Femur (tissue), 1 donor: ENCODE data around the gene ANKS3.

Experiments used
- DNase-seq: peaks from one replicate; pipeline ENCODE4 v3.0.0-alpha.2; 2017

ANKS3 gene

GRCh38 chr16:4683255-4684057 is 50.6 kb downstream of the ANKS3 start:
- no peak for DNase-seq

- DNase-seq: peak; percentile 49
Measured at GRCh38 chr16:4682616-4683254, 51.3 kb downstream of the ANKS3 start.

GRCh38 chr16:4682084-4682591 is 51.9 kb downstream of the ANKS3 start:
- DNase-seq: peak; percentile 18

GRCh38 chr16:4681471-4682083 is 52.5 kb downstream of the ANKS3 start:
- DNase-seq: no peak

- peak; percentile 35 for DNase-seq
Measured at GRCh38 chr16:4680673-4681470, 53.2 kb downstream of the ANKS3 start.

GRCh38 chr16:4679850-4680636 is 54.0 kb downstream of the ANKS3 start:
- peak; percentile 81 for DNase-seq

- no peak for DNase-seq
Measured at GRCh38 chr16:4679156-4679849, 54.8 kb downstream of the ANKS3 start.

- no peak for DNase-seq
Measured at GRCh38 chr16:4678596-4678995, 55.5 kb downstream of the ANKS3 start.

- DNase-seq: no peak
Measured at GRCh38 chr16:4677994-4678393, 56.1 kb downstream of the ANKS3 start.

GRCh38 chr16:4677390-4677789 is 56.7 kb downstream of the ANKS3 start:
- DNase-seq: no peak

GRCh38 chr16:4676831-4677230 is 57.2 kb downstream of the ANKS3 start:
- DNase-seq: no peak

- DNase-seq: no peak
Measured at GRCh38 chr16:4675864-4676786, 57.9 kb downstream of the ANKS3 start.

- no peak for DNase-seq
Measured at GRCh38 chr16:4674926-4675530, 59.0 kb downstream of the ANKS3 start.

GRCh38 chr16:4673387-4674046 is 60.6 kb downstream of the ANKS3 start:
- DNase-seq: no peak

- DNase-seq: no peak
Measured at GRCh38 chr16:4668313-4668960, 65.6 kb downstream of the ANKS3 start.

GRCh38 chr16:4667203-4667963 is 66.7 kb downstream of the ANKS3 start:
- no peak for DNase-seq

- DNase-seq: no peak
Measured at GRCh38 chr16:4666537-4667202, 67.4 kb downstream of the ANKS3 start.
